ENCODE measurements around the gene UMODL1.
"Not testable (repeated sequence)": the region's sequence is repeated elsewhere in the genome, so short reads cannot be mapped to it uniquely, and the experiment has no call there.

Gene UMODL1

DNA sequence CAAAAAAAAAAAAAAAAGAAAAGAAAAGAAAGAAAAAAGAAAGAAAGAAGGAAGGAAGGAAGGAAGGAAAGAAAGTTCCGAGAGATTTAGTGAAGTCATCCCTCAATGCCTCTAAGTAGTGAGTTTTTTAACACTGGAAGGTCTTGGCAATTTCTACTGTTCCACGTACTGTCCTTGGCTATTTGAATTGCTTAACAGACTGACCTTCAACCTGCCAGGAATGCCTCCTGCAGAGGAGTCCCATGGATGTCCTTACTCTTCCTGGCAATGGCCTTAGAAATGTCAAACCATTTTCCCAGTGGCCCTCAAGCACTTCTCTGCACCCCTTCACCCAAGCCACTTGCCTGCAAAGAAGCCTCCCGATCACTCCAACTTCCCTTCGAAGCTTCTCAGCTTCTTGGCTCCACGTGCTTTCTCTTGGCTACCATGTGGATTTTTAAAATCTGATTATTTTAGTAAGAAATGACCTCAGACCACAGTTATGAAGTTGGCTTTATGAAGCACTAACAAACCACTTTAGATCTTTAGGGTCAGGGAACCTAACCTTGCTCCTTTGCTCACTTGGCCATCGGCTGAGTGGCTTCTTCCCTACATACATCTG lies 104.1 kb downstream of the UMODL1 start:
- DNase-seq: no peak

DNA sequence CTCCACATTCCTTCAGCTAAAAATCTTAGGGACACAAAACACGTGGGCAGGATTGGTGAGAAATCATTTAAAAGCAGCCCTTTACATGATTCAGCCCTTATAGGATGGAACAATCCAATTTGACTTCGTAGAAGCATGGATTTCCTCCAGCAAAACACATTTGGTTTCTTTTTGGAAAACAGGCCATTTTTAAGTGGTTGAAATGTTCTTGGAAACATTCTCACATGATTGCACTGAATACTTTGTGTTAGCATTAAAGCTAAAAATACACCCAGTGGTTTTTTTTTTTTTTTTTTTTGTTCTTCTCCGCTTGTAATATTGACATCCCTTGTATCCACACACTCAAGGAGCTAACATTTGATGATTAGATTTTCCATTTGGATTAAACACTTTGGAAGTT lies 105.7 kb downstream of the UMODL1 start:
- no peak for DNase-seq

DNA sequence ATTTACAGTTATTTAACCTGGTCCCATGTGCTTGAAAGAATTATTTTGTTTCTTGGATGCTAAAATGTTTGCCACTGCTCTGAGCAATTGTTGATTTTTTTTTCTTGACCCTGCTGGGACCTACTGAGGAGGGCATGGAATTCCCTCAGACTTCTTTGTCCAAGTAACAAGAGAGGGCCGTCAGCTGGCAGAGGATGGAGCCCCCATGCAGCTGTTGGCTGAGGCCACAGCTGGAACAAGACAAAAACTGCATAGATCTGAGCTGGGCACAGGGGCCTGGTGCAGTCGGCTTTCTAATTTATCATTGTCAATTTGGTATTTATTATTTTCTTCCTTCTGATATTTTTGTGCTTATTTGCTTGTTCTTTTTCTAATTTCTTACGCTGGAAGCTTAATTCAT lies 108.2 kb downstream of the UMODL1 start:
- DNase-seq: no peak

DNA sequence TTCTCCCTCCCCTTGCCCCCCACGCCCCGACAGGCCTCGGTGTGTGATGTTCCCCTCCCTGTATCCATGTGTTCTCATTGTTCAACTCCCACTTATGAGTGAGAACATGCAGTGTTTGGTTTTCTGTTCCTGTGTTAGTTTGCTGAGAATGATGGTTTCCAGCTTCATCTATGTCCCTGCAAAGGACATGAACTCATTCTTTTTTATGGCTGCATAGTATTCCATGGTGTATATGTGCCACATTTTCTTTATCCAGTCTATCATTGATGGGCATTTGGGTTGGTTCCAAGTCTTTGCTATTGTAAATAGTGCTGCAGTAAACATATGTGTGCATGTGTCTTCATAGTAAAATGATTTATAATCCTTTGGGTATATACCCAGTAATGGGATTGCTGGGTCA lies 108.9 kb downstream of the UMODL1 start:
- DNase-seq: not testable (repeated sequence)

DNA sequence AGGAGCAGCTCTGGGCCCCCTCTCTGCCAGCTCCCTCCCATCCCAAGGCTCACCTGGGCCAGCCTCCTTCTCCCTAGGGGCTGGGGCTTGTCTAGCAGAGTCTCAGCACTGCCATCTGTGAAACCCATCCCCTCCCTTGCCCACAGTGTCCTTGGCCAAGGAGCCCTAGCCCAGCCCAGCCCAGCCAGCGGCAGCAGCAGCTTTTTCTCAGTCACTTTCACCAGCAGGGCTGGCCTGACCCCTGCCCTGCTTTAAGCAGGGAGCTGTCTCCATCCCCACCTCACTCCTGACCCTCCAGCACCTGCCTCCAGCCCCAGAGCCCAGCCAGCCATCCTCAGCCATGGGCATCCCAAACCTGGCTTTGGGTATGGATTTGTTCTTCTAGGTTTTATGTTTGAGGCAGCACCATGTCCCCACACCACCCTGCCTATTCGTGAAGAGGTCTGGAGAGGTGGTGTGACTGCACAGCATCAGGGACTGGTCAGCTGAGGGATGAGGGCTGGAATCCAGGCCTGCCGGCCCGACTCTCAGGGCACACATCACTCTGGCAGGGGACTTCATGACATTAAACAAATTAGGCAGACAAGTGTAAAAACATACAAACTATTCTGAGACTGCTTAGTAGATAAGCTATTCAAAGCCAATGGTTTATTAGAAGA lies 111.7 kb downstream of the UMODL1 start:
- DNase-seq: no peak

DNA sequence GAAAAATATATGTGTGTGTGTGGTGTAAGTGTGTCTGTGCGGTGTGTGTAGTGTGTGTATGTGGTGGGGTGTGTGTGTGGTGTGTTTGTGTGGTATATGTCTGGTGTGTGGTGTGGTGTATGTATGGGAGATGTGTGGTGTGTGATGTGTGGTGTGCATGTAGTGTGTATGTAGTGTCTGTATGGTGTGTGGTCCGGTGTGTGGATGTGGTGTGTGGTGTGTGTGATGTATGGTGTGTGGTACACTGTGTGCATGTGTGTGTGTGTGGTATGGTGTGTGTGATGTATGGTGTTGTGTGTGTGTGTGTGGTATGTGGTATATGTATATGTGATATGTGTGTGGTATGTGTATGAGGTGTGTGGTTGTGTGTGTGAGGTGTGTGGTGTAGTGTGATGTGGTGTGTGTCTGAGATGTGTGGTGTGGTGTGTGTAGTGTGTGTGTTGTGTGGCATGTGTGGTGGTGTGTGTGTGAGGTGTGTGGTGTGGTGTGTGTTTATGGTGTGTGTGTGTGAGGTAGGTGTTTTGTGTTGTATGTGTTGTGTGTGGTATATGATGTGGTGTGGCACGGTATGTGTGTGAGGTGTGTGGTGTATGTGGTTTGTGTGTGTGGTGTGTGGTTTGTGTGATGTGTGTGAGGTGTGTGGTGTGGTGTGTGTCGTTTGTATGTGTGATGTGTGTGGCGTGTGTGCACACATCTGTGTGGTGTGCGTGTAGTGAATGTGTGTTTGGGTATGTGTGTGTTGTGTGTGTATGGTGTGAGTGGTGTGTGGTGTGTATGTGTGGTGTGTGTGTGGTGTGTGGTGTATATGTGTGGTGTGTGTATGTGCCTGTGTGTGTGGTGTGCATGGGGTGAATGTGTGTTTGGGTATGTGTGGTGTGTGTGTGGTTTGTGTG lies 112.5 kb downstream of the UMODL1 start:
- no peak for DNase-seq

DNA sequence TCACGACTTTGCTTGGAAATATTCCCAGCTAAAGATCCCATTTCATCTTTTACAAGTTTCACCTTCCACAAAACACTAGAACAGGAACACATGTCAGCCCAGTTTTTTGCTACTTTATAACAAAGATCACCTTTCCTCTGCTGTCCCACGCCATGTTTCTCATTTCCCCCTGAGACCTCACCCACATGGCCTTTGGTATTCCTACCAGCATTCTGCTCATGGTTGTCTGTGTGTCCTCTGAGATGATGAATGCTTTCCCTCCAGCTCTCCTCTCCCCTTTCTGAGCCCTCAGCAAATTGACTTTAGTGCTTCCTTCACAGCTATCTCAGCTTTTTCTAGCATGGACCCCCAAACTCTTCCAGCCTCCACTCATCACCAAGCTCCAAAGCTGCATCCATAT lies 115.5 kb downstream of the UMODL1 start:
- DNase-seq: no peak

DNA sequence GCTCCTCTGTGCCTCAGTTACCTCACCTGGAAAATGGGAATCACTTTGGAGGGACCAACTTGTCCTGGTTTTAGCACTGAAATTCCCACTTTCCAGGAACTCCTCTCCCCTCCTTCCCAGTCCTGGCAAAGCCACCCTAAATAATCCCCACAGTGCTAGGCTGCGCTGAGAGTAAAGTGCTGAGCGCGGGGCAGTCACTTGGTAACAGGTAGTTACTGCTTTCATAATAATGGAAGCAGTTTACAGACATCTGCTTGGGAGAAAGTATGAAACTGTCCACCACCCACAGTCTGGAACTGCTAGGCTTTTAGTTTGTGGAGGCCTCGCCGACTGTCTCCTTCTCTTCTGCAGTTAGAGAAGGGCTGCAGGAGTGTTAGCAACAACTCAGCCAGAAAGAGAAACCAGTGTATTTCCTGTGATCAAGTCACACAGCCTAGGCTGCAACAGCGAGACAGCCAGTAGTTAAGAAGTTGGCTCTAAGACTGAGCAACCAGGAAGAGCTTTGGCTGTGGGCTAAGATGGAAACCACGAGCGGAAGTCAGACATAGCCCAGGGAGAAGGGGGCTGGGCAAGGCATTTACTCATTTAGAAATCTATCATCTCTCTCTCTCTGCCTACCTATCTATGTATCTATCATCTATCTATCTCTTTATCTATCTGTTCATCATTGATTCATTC lies 117.0 kb downstream of the UMODL1 start:
- no peak for DNase-seq

DNA sequence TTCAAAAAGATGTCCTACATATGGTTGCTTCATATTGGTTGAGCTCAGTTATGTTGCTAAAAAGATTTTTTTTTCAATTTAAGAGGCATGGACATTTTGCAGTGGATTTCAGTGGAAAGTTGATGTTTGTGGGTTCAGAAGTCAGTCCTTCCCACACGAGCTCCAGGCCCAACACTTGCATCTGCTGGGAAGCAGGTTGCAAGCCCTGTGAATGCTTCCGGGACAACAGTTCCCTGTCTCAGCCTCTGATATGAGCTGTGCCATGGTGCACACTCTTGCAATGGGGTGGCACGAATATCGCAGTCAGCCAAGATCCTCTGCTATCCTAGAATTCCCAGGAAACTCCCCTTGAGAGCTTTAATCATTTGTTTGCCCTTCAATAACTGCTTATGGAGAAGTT lies 117.5 kb downstream of the UMODL1 start:
- no peak for DNase-seq

DNA sequence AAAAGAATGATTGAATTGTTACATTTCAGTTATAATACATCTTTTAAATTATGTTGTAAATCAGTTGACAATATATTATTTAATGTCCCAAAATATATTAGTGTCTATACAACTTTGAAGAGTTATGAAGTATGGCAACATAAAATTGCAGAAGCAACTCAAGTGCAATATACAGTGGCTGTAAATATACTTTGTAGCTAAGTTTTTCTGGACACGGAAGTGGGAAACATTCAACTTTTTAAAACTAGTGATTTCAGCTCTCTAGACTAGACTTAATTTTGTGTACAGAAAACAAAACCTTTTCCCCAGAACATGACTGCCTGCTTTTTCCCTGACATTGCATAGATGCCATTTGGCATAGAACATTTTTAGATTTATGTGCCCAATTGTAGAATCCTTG lies 118.3 kb downstream of the UMODL1 start:
- no peak for DNase-seq

DNA sequence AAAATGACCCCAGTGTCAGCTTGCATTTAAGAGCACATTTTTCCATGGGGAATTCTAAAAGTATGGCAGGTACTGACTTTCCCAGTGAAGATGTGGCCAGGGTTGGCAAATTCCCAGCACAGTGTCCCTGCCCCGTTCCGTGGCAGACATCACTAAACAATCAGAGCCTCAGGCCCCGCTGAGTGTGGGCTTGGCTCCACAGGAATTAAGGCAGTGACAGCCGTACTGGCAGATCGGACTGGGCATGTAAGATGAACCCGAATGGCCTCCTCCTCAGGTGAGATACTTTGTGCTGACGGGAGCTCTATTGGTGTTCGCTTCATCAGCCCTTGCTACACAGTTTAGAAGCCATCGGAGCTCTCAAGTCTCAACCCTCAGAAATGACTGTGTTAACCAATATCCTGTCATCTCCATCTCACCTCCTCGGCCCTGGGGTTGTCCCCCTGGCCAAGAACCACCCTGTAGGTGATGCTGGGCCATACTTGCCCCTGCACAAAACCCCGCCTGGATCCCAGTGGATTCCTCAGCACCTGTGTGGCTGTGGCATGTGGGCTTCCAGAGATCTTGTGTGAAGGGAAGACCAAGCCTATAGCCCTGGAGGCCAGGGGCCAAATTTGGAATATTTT lies 118.9 kb downstream of the UMODL1 start:
- DNase-seq: no peak

DNA sequence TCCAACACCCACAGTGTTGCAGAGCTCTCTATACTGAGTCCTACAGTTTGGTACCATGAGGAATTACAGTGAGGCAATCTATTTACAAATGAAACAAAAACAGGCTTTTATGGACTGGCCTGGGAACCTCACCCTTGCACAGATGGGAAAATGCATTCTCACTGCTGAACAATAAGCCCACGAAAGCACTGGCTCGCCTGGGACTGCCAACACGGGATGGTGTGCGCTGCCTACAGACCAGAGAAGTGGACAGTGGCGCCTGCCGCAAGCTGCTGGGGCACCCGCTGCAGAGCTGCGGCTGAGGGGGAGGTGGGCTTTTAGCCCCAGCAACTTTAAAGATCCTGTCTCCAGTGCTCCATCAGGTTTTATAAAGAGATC lies 119.4 kb downstream of the UMODL1 start:
- no peak for DNase-seq

DNA sequence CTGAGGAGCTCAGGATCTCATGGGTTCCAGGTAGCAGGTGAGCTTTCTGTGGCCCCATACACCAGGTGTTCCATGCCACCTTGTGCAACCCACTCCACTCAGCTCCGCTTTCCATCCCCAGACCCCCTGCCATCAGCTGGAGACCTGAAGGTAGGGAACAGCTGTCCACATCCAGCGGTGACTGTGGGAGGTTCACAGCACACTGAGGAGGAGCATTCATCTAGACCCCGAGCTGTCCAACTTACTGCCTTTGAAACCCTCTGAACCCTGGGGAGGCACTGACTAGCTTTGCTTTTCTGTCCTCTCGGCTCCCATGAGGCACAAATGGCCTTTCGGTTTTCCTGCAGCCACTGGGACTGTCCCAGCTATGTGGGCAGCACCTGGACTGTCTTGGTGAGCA lies 119.9 kb downstream of the UMODL1 start:
- DNase-seq: no peak

DNA sequence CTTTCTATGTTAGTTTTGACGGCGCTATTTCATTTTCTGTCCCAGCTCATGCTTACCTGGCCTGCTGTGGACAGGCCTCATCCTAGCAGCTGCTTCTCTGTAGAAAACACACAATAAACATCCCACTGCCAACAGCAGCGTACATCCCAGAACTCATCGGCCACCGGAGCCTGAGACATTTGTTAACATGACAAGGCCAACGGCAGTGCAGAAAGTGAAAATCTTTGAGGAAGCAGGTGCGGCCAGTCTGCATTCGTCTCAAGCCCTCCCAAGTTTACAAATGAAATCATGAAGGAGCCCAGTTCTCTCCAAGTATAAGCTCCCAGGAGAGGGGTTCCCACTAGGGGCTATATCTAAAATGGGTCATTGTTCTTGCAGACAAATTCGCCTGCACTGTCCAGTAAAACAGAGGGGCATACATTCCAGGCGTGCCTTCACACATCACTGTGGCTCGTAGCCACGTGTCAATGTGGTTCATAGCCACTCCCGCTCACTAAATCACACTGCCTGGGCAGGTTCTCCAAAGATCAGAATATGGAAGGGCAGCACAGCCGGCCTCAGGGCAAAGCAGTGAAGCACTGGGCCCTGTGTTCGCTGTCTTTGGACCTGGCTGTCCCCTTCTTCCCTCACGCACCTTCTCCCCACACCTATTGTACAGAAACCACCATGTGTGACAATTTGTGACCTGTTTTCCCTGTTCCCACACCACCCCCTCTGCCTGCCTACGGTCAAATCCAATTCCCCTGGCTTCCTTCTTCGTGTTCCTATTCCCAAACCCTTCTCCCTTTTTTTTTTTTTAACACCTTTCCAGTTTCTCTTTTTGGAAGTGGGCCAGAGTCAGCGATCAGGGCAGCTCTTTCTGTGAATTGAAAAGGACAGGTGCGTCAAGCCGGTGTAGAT lies 120.8 kb downstream of the UMODL1 start:
- DNase-seq: no peak
